ENCODE data around the gene RNF26. TPM values are rescaled to one million over a fixed set of nuclear protein-coding genes. Genes with fewer than 3 reads are reported as not detected.

RNF26 gene
- total and polyA plus RNA-seq, 2 donors (not counting 1 experiment from before 2014, with no cell fraction given): 7.1 to 22.9 TPM

- no peak overlapping the region for H3K4me3 ChIP-seq (replicated peaks in 1 of 4; ENCODE audit: control extremely low read depth in 1 of 4, insufficient read depth in 1 of 4, low read depth in 3 of 4, low read length in 4 of 4)
- no peak overlapping the region for H3K27ac ChIP-seq (ENCODE audit: insufficient read depth, low read length)
- H4K20me1 ChIP-seq (ENCODE audit: control insufficient read depth, extremely low read depth, insufficient read depth, low read length): no peaks in the 10 kb centered on the region
- no peak overlapping the region for H3K4me2 ChIP-seq (ENCODE audit: extremely low read depth, insufficient read depth, low read length)
- TF ChIP-seq CTCF (conservative IDR thresholded peaks at IDR 0.05 in 1 of 2, IDR thresholded peaks at IDR 0.05 in 1 of 2; ENCODE audit: low read depth in 1 of 2, low read length in 2 of 2) (no peak), EZH2 (IDR thresholded peaks at IDR 0.05; ENCODE audit: low read length, missing control alignments) (no peak)
- no peaks in the 10 kb centered on the region for H3K79me2 ChIP-seq (ENCODE audit: control insufficient read depth, insufficient read depth, low read length)
- no peak overlapping the region for H3K9ac ChIP-seq (ENCODE audit: insufficient read depth, low read length)
- H3K27me3 ChIP-seq (ENCODE audit: control insufficient read depth, insufficient read depth, low read length): peaks cover 2% of the 10 kb centered on the region
- no peaks in the 10 kb centered on the region for H3K36me3 ChIP-seq (ENCODE audit: control insufficient read depth, insufficient read depth, low read length)
- H3K9me3 ChIP-seq (ENCODE audit: control insufficient read depth, insufficient read depth, low read depth, low read length): no peaks in the 10 kb centered on the region
- H3K4me1 ChIP-seq (ENCODE audit: control insufficient read depth, extremely low read depth, insufficient read depth, low read length): peaks cover 13% of the 10 kb centered on the region
- DNase-seq (ENCODE audit: low read depth in 2 of 2): no peak
- H2AFZ ChIP-seq (ENCODE audit: low read length): no peak overlapping the region
These were observed 27.8 kb downstream of the RNF26 start for GRCh38 chr11:119361941-119362725.

GRCh38 chr11:119362741-119363080 is 28.4 kb downstream of the RNF26 start:
- Histone ChIP-seq H3K27ac (ENCODE audit: insufficient read depth, low read length) (no peak overlapping the region), H3K36me3 (ENCODE audit: control insufficient read depth, insufficient read depth, low read length) (no peaks in the 10 kb centered on the region), H2AFZ (ENCODE audit: low read length) (no peak overlapping the region), H3K9ac (ENCODE audit: insufficient read depth, low read length) (no peak overlapping the region), H4K20me1 (ENCODE audit: control insufficient read depth, extremely low read depth, insufficient read depth, low read length) (no peaks in the 10 kb centered on the region), H3K4me1 (ENCODE audit: control insufficient read depth, extremely low read depth, insufficient read depth, low read length) (peaks cover 14% of the 10 kb centered on the region), H3K4me2 (ENCODE audit: extremely low read depth, insufficient read depth, low read length) (no peak overlapping the region), H3K79me2 (ENCODE audit: control insufficient read depth, insufficient read depth, low read length) (no peaks in the 10 kb centered on the region), H3K9me3 (ENCODE audit: control insufficient read depth, insufficient read depth, low read depth, low read length) (no peaks in the 10 kb centered on the region), H3K4me3 (replicated peaks in 1 of 4; ENCODE audit: control extremely low read depth in 1 of 4, insufficient read depth in 1 of 4, low read depth in 3 of 4, low read length in 4 of 4) (no peak overlapping the region), H3K27me3 (ENCODE audit: control insufficient read depth, insufficient read depth, low read length) (peaks cover 2% of the 10 kb centered on the region)
- no peak for TF ChIP-seq CTCF (conservative IDR thresholded peaks at IDR 0.05 in 1 of 2, IDR thresholded peaks at IDR 0.05 in 1 of 2; ENCODE audit: low read depth in 1 of 2, low read length in 2 of 2)
- no peak for TF ChIP-seq EZH2 (IDR thresholded peaks at IDR 0.05; ENCODE audit: low read length, missing control alignments)
- no peak for DNase-seq (ENCODE audit: low read depth in 2 of 2)

- H3K4me2 ChIP-seq (ENCODE audit: extremely low read depth, insufficient read depth, low read length): no peak overlapping the region
- TF ChIP-seq CTCF (conservative IDR thresholded peaks at IDR 0.05 in 1 of 2, IDR thresholded peaks at IDR 0.05 in 1 of 2; ENCODE audit: low read depth in 1 of 2, low read length in 2 of 2) (no peak), EZH2 (IDR thresholded peaks at IDR 0.05; ENCODE audit: low read length, missing control alignments) (no peak)
- H3K4me3 ChIP-seq (replicated peaks in 1 of 4; ENCODE audit: control extremely low read depth in 1 of 4, insufficient read depth in 1 of 4, low read depth in 3 of 4, low read length in 4 of 4): peak overlapping the region in 1 of 4 experiments; percentile 34
- no peak overlapping the region for H2AFZ ChIP-seq (ENCODE audit: low read length)
- H3K9me3 ChIP-seq (ENCODE audit: control insufficient read depth, insufficient read depth, low read depth, low read length): no peaks in the 10 kb centered on the region
- peaks cover 6% of the 10 kb centered on the region for H3K27me3 ChIP-seq (ENCODE audit: control insufficient read depth, insufficient read depth, low read length)
- H4K20me1 ChIP-seq (ENCODE audit: control insufficient read depth, extremely low read depth, insufficient read depth, low read length): no peaks in the 10 kb centered on the region
- H3K79me2 ChIP-seq (ENCODE audit: control insufficient read depth, insufficient read depth, low read length): no peaks in the 10 kb centered on the region
- H3K4me1 ChIP-seq (ENCODE audit: control insufficient read depth, extremely low read depth, insufficient read depth, low read length): peaks cover 19% of the 10 kb centered on the region
- H3K9ac ChIP-seq (ENCODE audit: insufficient read depth, low read length): no peak overlapping the region
- no peaks in the 10 kb centered on the region for H3K36me3 ChIP-seq (ENCODE audit: control insufficient read depth, insufficient read depth, low read length)
- DNase-seq (ENCODE audit: low read depth in 2 of 2): no peak
- no peak overlapping the region for H3K27ac ChIP-seq (ENCODE audit: insufficient read depth, low read length)
These were observed 28.9 kb downstream of the RNF26 start for GRCh38 chr11:119363081-119363850.

All from fibroblast of lung (primary cell).